Muscle layer of colon (tissue), 2 donors: Measurements from ENCODE around the gene MYLK.

ENCODE experiments used
- H3K27ac ChIP-seq: one replicate; pipeline ENCODE4 v1.7.0; 2013; ENCODE audit warnings: low read depth, mild to moderate bottlenecking, low read length, moderate library complexity
- H3K27me3 ChIP-seq, 2 donors: one replicate each; pipeline ENCODE4 v1.7.0; 2013; ENCODE audit warnings: low read length in 2 of 2, mild to moderate bottlenecking in 2 of 2; ENCODE audit not compliant: insufficient read depth in 2 of 2, control insufficient read depth in 1 of 2
- H3K36me3 ChIP-seq: one replicate; pipeline ENCODE4 v1.7.0; 2013; ENCODE audit warnings: mild to moderate bottlenecking, low read length; ENCODE audit not compliant: insufficient read depth
- H3K4me1 ChIP-seq: one replicate; pipeline ENCODE4 v1.7.0; 2013; ENCODE audit warnings: mild to moderate bottlenecking, low read length; ENCODE audit not compliant: insufficient read depth
- H3K4me3 ChIP-seq, 2 donors: one replicate each; pipeline ENCODE4 v1.7.0; 2013; ENCODE audit warnings: low read length in 2 of 2, low read depth in 1 of 2, mild to moderate bottlenecking in 1 of 2, moderate library complexity in 1 of 2
- H3K9ac ChIP-seq: one replicate; pipeline ENCODE4 v1.7.0; 2013; ENCODE audit warnings: low read length
- H3K9me3 ChIP-seq: one replicate; pipeline ENCODE4 v1.7.0; 2013; ENCODE audit warnings: mild to moderate bottlenecking, low read length
- donor health status: abdominal sarcoma.
- donor health status: Adenocarcinoma of cecum.

MYLK gene

GRCh38 chr3:123571264-123571972 is 312.7 kb downstream of the MYLK start:
- Histone ChIP-seq H3K9me3 (no peaks in the 10 kb centered on the region), H3K36me3 (no peaks in the 10 kb centered on the region), H3K9ac (no peak overlapping the region), H3K27me3 (no peaks in the 10 kb centered on the region), H3K27ac (no peak overlapping the region), H3K4me1 (no peaks in the 10 kb centered on the region), H3K4me3 (no peak overlapping the region)

GRCh38 chr3:123568875-123569274 is 315.3 kb downstream of the MYLK start:
- no peak overlapping the region for H3K9ac ChIP-seq
- no peak overlapping the region for H3K4me3 ChIP-seq
- no peaks in the 10 kb centered on the region for H3K9me3 ChIP-seq
- H3K27me3 ChIP-seq = no peaks in the 10 kb centered on the region
- H3K27ac ChIP-seq = no peak overlapping the region
- H3K36me3 ChIP-seq = no peaks in the 10 kb centered on the region
- no peaks in the 10 kb centered on the region for H3K4me1 ChIP-seq

GRCh38 chr3:123568034-123568433 is 316.1 kb downstream of the MYLK start:
- H3K4me1 ChIP-seq = no peaks in the 10 kb centered on the region
- H3K36me3 ChIP-seq = no peaks in the 10 kb centered on the region
- H3K27me3 ChIP-seq = no peaks in the 10 kb centered on the region
- no peaks in the 10 kb centered on the region for H3K9me3 ChIP-seq
- no peak overlapping the region for H3K4me3 ChIP-seq
- no peak overlapping the region for H3K27ac ChIP-seq
- no peak overlapping the region for H3K9ac ChIP-seq

DNA sequence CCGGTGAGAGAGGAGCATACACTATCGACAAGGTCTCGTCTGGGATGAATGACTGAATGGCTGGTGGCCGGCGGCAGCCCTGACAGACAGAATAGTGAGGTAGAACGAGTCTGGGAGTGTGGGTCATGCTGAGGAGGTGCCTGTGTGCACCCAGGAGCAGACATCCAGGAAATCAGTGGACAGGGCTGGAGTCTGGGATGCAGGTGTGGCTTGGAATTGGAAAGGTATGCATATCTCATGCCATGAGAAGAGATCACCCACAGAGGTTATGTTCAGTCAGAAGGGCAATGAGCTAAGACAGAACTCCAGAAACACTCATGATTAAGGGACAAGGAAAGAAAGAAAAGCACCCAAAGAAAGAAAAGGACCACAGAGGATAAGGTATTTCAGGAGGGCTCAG is 320.1 kb downstream of the MYLK start:
- no peak overlapping the region for H3K4me3 ChIP-seq
- no peak overlapping the region for H3K27ac ChIP-seq
- no peaks in the 10 kb centered on the region for H3K36me3 ChIP-seq
- no peaks in the 10 kb centered on the region for H3K4me1 ChIP-seq
- H3K9ac ChIP-seq = no peak overlapping the region
- no peaks in the 10 kb centered on the region for H3K9me3 ChIP-seq
- no peaks in the 10 kb centered on the region for H3K27me3 ChIP-seq

- H3K27me3 ChIP-seq = no peaks in the 10 kb centered on the region
- no peak overlapping the region for H3K9ac ChIP-seq
- H3K4me1 ChIP-seq = no peaks in the 10 kb centered on the region
- H3K4me3 ChIP-seq = no peak overlapping the region
- H3K27ac ChIP-seq = no peak overlapping the region
- H3K36me3 ChIP-seq = no peaks in the 10 kb centered on the region
- H3K9me3 ChIP-seq = no peaks in the 10 kb centered on the region
Measured at GRCh38 chr3:123562547-123562946, 321.6 kb downstream of the MYLK start.

GRCh38 chr3:123561188-123561587 is 322.9 kb downstream of the MYLK start:
- H3K9me3 ChIP-seq = no peaks in the 10 kb centered on the region
- no peaks in the 10 kb centered on the region for H3K36me3 ChIP-seq
- H3K27ac ChIP-seq = no peak overlapping the region
- no peaks in the 10 kb centered on the region for H3K27me3 ChIP-seq
- H3K4me1 ChIP-seq = no peaks in the 10 kb centered on the region
- no peak overlapping the region for H3K9ac ChIP-seq
- no peak overlapping the region for H3K4me3 ChIP-seq
